C4-2B (cell line): ENCODE measurements around the gene CATSPERD.

Source experiments
- CTCF ChIP-seq: fragments of 450-650 bp; conservative IDR thresholded peaks from 2 replicates; pipeline ENCODE4 v1.5.1; 2017; ENCODE audit warnings: mild to moderate bottlenecking
- ZFX ChIP-seq: fragments of 450-650 bp; IDR thresholded peaks from 2 replicates; pipeline ENCODE4 v1.6.1; 2017

DNA sequence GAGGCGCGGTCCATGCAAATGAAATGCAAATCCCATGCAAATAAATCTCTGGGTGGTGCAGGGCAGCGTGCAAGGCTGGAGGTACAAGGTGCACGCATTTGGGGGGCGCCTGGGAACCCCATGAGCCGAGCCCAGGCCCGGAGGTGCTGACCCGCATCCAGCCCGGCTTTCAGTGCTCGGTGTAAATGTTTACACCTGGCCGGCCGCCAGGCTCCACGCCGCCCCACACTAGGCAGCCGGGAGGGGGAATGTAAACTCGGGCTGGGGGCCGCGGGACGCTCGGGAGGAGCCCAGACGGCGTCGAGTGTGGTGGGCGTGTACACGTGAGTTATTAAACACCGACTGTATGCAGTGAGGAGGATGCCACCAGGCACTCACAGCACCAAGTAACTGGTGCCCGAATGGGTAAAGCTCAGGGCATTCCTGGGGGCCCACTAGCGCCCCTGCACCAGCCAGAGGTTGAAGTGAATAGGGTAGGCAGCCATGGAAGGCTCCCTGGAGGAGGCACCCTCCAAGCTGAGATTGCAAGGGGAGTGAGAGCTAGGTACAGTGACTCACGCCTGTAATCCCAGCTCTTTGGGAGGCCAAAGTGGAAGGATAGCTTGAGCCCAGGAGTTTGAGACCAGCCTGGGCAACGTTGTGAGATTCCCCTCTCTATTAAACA lies 101.9 kb downstream of the CATSPERD start:
- TF ChIP-seq CTCF: no peak
- no peak for TF ChIP-seq ZFX
